ENCODE results near the gene FAM229B. TPM values are rescaled to one million over a fixed set of nuclear protein-coding genes. Genes with fewer than 3 reads are reported as not detected.

Gene FAM229B
- total RNA-seq, 2 donors from 2014 or later, result 3.6 to 4.4 TPM

DNA sequence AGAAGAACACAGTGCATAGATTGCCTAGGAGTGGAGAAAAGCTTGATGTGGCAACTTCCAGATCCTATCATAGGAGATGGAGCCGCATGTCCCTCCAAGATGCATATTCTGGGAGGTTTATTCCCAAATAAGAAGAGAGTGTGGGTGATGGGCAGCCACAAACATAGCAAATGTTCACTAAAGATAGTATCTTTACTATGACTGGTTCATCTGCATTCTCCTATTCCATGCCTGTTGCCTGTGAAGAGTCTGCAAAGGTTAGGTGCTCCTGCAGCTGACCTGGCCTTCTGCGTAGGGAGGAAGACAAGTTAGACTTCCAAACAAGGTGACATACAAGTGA is 48.0 kb upstream of the FAM229B start:
- Histone ChIP-seq H3K27ac (no peak overlapping the region), H3K27me3 (no peaks in the 10 kb centered on the region), H3K9me3 (no peaks in the 10 kb centered on the region), H3K36me3 (replicated peaks in 1 of 2; ENCODE audit: insufficient read depth in 1 of 2, low read depth in 2 of 2) (no peaks in the 10 kb centered on the region), H3K4me1 (peaks cover 7% of the 10 kb centered on the region), H3K4me3 (no peak overlapping the region)
- TF ChIP-seq CTCF (IDR thresholded peaks at IDR 0.05), result no peak
- no peak for TF ChIP-seq POLR2A (IDR thresholded peaks at IDR 0.05)
- intact Hi-C loops (cut with DNase I), result no loop called here
- ATAC-seq, result no peak
- DNase-seq, result no peak
- 50 to 55% methylated on average over 2 of the region's 2 CpGs for WGBS, 2 donors

- intact Hi-C loops (cut with DNase I), result no loop called here
- H3K4me3 ChIP-seq, result no peak overlapping the region
Measured at GRCh38 chr6:112040956-112041355, 46.4 kb upstream of the FAM229B start.

DNA sequence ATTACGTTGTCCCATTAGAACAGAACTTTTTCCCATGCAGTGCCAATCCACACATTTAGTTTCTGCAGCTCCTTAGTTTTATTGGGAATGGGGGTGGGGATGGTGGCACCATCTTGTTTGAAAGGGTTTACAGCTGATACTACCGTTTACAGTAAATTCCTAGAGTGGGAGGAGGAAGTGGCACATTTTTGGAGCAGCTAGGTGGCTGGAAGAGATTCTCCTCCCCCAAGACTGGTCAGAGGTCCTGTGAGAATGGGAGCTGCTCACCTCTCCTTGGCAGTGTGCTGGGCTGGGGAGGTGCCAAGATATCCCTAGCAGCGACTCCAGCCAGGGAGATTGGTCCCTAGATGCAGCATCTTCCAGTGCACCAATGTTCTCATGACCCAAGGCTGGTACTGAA is 45.9 kb upstream of the FAM229B start:
- peaks cover 14% of the 10 kb centered on the region for H3K4me1 ChIP-seq
- H3K27ac ChIP-seq, result no peak overlapping the region
- WGBS, 2 donors, result 42 to 66% methylated on average over 2 to 3 of the region's 3 CpGs
- ATAC-seq (no peak), DNase-seq (no peak)
- H3K9me3 ChIP-seq, result no peaks in the 10 kb centered on the region
- H3K4me3 ChIP-seq, result no peak overlapping the region
- TF ChIP-seq POLR2A (IDR thresholded peaks at IDR 0.05) (no peak), CTCF (IDR thresholded peaks at IDR 0.05) (no peak)
- no peaks in the 10 kb centered on the region for H3K27me3 ChIP-seq
- intact Hi-C loops (cut with DNase I), result no loop called here
- H3K36me3 ChIP-seq (replicated peaks in 1 of 2; ENCODE audit: insufficient read depth in 1 of 2, low read depth in 2 of 2), result no peaks in the 10 kb centered on the region

More at GRCh38 chr6:112040956-112041355, 46.4 kb upstream of the FAM229B start:
- Histone ChIP-seq H3K27ac (no peak overlapping the region), H3K9me3 (no peaks in the 10 kb centered on the region), H3K27me3 (no peaks in the 10 kb centered on the region), H3K4me1 (peaks cover 14% of the 10 kb centered on the region), H3K36me3 (replicated peaks in 1 of 2; ENCODE audit: insufficient read depth in 1 of 2, low read depth in 2 of 2) (no peaks in the 10 kb centered on the region)
- WGBS, 2 donors, result 53 to 71% methylated on average over 1 of the region's 1 CpG
- no peak for DNase-seq
- TF ChIP-seq CTCF (IDR thresholded peaks at IDR 0.05) (no peak), POLR2A (IDR thresholded peaks at IDR 0.05) (no peak)
- no peak for ATAC-seq

DNA sequence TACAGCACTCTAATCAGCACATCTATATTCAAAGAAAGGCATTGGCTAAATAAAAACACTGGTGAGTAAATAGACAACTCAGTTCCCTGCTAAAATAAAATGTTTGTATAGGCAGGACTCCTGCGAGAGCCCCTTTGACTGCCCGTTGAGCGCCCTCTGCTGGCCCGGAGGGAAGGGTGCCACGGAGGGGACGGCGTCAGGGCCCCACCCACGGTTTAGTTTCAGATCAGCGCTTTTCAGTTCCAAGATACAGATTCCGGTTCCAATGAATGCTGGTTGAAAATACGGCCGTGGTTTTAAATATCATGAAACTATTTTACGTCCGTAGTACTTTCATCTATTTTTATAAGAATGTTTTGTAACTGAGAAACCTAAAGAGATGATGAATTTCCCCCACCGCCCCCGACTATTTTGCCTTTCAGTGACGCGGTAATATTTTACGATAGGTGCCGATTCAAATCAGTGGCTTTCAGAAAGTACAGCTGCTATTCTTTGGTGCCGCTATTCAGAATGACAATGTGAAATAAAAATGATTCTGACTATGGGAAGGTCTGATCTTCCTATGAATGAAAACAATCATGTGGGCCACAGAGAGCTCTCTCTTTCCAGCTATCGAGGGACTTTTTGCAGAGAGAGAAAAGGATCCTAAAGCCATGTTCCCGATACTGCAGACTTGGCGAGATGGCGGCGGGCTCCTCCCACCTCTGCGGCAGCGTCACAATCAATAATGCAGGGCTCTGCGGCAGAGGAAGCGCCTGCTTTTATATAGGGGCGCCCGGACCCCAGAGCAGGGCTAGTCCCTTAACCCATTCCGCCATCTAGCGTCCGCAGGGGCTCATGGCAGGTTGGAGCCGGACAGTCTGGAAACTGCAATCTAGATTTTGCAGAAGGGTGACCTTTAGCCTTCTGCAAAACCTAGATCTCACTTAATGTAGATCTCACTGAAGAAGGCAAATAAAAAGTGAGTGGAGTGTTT is 44.1 kb upstream of the FAM229B start:
- H3K27ac ChIP-seq, result peak overlapping the region; percentile 21 to 81 (median 74)
- no peaks in the 10 kb centered on the region for H3K27me3 ChIP-seq
- WGBS, 2 donors, result 0% methylated on average over 36 of the region's 36 CpGs
- peak overlapping the region; percentile 10 to 63 for H3K4me3 ChIP-seq
- ATAC-seq (peak; percentile 90), DNase-seq (peak; percentile 83 to 88 (median 85))
- H3K9me3 ChIP-seq, result no peaks in the 10 kb centered on the region
- H3K36me3 ChIP-seq (replicated peaks in 1 of 2; ENCODE audit: insufficient read depth in 1 of 2, low read depth in 2 of 2), result no peaks in the 10 kb centered on the region
- peaks cover 14% of the 10 kb centered on the region for H3K4me1 ChIP-seq
- intact Hi-C loops (cut with DNase I), result no loop called here
- TF ChIP-seq CTCF (IDR thresholded peaks at IDR 0.05) (peak; percentile 80 to 98 (median 87)), POLR2A (IDR thresholded peaks at IDR 0.05) (peak in 2 of 3 donors; percentile 46 to 49)

All from body of pancreas (tissue), 4 donors.